MM.1S (cell line): ENCODE measurements around the gene RRAGA.
"Not testable (repeated sequence)": the region's sequence is repeated elsewhere in the genome, so short reads cannot be mapped to it uniquely, and the experiment has no call there.

Experiments used
- DNase-seq: peaks from one replicate; pipeline ENCODE4 v3.0.0-alpha.2; 2015
- H2AFZ ChIP-seq: fragments of 300-600 bp; sonication (generic); 2 replicates; pipeline ENCODE4 v1.6.0; 2016; ENCODE audit warnings: antibody characterized with exemption, low read length
- H3F3A ChIP-seq: fragments of 300-600 bp; sonication (generic); 2 replicates; pipeline ENCODE4 v1.6.1; 2016; ENCODE audit warnings: mild to moderate bottlenecking, antibody characterized with exemption, low read length, moderate library complexity, mixed read lengths; ENCODE audit not compliant: insufficient read depth
- H3K27ac ChIP-seq: fragments of 300-600 bp; sonication (generic); 2 replicates; pipeline ENCODE4 v1.5.1; 2016; ENCODE audit warnings: mild to moderate bottlenecking, low read length
- H3K27me3 ChIP-seq: fragments of 300-600 bp; sonication (generic); replicated peaks from 2 replicates; pipeline ENCODE4 v1.6.0; 2016; ENCODE audit warnings: low read length; ENCODE audit not compliant: insufficient read depth
- H3K36me3 ChIP-seq: fragments of 300-600 bp; sonication (generic); replicated peaks from 2 replicates; pipeline ENCODE4 v1.6.1; 2016; ENCODE audit warnings: mild to moderate bottlenecking, low read length, mixed read lengths; ENCODE audit not compliant: insufficient read depth
- H3K4me1 ChIP-seq: fragments of 300-600 bp; sonication (generic); 2 replicates; pipeline ENCODE4 v1.6.1; 2016; ENCODE audit warnings: low read length, mixed read lengths
- H3K4me2 ChIP-seq: fragments of 300-600 bp; sonication (generic); 2 replicates; pipeline ENCODE4 v1.6.0; 2016; ENCODE audit warnings: low read depth, low read length
- H3K4me3 ChIP-seq: fragments of 300-600 bp; sonication (generic); 2 replicates; pipeline ENCODE4 v1.5.1; 2016; ENCODE audit warnings: low read length, mixed read lengths
- H3K79me2 ChIP-seq: fragments of 300-600 bp; sonication (generic); 2 replicates; pipeline ENCODE4 v1.6.1; 2016; ENCODE audit warnings: mixed run types, low read length, mixed read lengths
- H3K9ac ChIP-seq: fragments of 300-600 bp; sonication (generic); 2 replicates; pipeline ENCODE4 v1.6.1; 2016; ENCODE audit warnings: low read length, mixed read lengths
- H3K9me2 ChIP-seq: fragments of 300-600 bp; sonication (generic); replicated peaks from 2 replicates; pipeline ENCODE4 v1.6.1; 2016; ENCODE audit warnings: mild to moderate bottlenecking, low read length, mixed read lengths; ENCODE audit not compliant: insufficient read depth
- H3K9me3 ChIP-seq: fragments of 300-600 bp; sonication (generic); replicated peaks from 2 replicates; pipeline ENCODE4 v1.6.1; 2016; ENCODE audit warnings: mild to moderate bottlenecking, low read length, mixed read lengths; ENCODE audit not compliant: insufficient read depth
- H4K20me1 ChIP-seq: fragments of 300-600 bp; sonication (generic); 2 replicates; pipeline ENCODE4 v1.6.1; 2016; ENCODE audit warnings: mild to moderate bottlenecking, low read length, moderate library complexity, mixed read lengths; ENCODE audit not compliant: insufficient read depth
- CTCF ChIP-seq: fragments of 300-600 bp; sonication (generic); IDR thresholded peaks from 2 replicates; pipeline ENCODE4 v1.5.1; 2016; ENCODE audit warnings: antibody characterized with exemption, low read length, mixed read lengths
- EZH2 ChIP-seq: fragments of 300-600 bp; sonication (generic); optimal IDR thresholded peaks from 2 replicates; pipeline ENCODE3; 2017; ENCODE audit warnings: low read depth, mild to moderate bottlenecking, antibody characterized with exemption, low read length, mixed read lengths
- EZH2phosphoT487 ChIP-seq: fragments of 300-600 bp; sonication (generic); IDR thresholded peaks from 2 replicates; pipeline ENCODE4 v1.6.1; 2018; ENCODE audit warnings: antibody characterized with exemption, low read length

Gene RRAGA

GRCh38 chr9:19087106-19088000, 38.1 kb downstream of the RRAGA start:
- H4K20me1 ChIP-seq, result no peaks in the 10 kb centered on the region
- no peak overlapping the region for H3K27ac ChIP-seq
- no peak for DNase-seq
- H3K27me3 ChIP-seq, result no peaks in the 10 kb centered on the region
- TF ChIP-seq CTCF (no peak), EZH2phosphoT487 (no peak), EZH2 (no peak)
- no peak overlapping the region for H2AFZ ChIP-seq
- H3F3A ChIP-seq, result no peaks in the 10 kb centered on the region
- H3K4me1 ChIP-seq, result no peaks in the 10 kb centered on the region
- no peak overlapping the region for H3K9ac ChIP-seq
- no peaks in the 10 kb centered on the region for H3K36me3 ChIP-seq
- H3K9me2 ChIP-seq, result no peaks in the 10 kb centered on the region
- H3K4me2 ChIP-seq, result no peak overlapping the region
- no peak overlapping the region for H3K4me3 ChIP-seq
- H3K9me3 ChIP-seq, result no peaks in the 10 kb centered on the region
- H3K79me2 ChIP-seq, result no peaks in the 10 kb centered on the region

- H3K27ac ChIP-seq, H2AFZ ChIP-seq, H3K4me1 ChIP-seq, H3K4me3 ChIP-seq, H3K36me3 ChIP-seq, H3F3A ChIP-seq, H3K9me2 ChIP-seq, H4K20me1 ChIP-seq, H3K27me3 ChIP-seq, H3K9me3 ChIP-seq, H3K9ac ChIP-seq, DNase-seq: not testable (repeated sequence)
- Histone ChIP-seq H3K79me2 (peaks cover 33% of the 10 kb centered on the region), H3K4me2 (peak overlapping the region; percentile 27; the same call in 1 of the 2 replicates)
Observed at GRCh38 chr9:19097431-19097830, 48.2 kb downstream of the RRAGA start.
